ENCODE measurements around the gene KCNJ6.

DNA sequence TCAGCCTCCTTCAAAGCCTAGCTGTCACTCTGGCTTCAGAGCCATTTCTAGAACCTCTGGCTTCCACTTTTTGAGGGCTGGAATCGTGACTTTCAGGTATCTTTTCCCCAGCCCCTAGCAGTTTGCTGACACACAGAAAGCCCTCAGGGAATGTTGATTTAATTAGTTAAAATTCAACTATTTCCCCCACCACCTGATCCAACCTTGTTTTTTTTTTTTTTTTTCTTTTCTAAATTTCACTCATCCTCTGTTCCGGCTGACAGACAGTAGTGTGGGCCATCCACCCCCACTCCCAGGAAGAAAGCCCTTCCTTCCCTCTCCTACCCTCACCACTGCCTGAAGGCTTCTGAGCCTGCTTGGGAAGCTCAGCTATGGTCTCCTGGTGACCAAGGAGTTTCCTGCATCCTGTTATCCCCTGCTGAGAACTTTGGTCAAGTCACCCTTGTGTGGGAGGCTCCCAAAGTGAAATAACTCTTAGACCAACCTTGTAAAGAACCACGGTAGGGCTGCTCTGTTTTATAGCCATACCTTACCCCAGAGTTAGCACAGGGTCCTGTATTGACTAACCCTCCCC is 29.4 kb downstream of the KCNJ6 start:
- TF ChIP-seq POLR2AphosphoS5 (IDR thresholded peaks at IDR 0.05; ENCODE audit: low read depth, low read length), result no peak
- no peak for TF ChIP-seq PAX5 (IDR thresholded peaks at IDR 0.05; ENCODE audit: insufficient read depth, low read length, severe bottlenecking)
- TF ChIP-seq POLR2A (IDR thresholded peaks at IDR 0.05; ENCODE audit: low read depth, low read length), result no peak

Data from GM12891 (cell line).